Mucosa of stomach (tissue), 1 donor: ENCODE results near the gene SECISBP2L.
"Not testable (repeated sequence)": the region's sequence is repeated elsewhere in the genome, so short reads cannot be mapped to it uniquely, and the experiment has no call there.

Experiments used
- H3K27me3 ChIP-seq: one replicate; pipeline ENCODE4 v1.7.0; 2013; ENCODE audit warnings: mild to moderate bottlenecking, low read length; ENCODE audit not compliant: control insufficient read depth, insufficient read depth
- H3K36me3 ChIP-seq: one replicate; pipeline ENCODE4 v1.7.0; 2013; ENCODE audit warnings: low read length; ENCODE audit not compliant: control insufficient read depth, insufficient read depth
- H3K4me1 ChIP-seq: one replicate; pipeline ENCODE4 v1.7.0; 2013; ENCODE audit warnings: mild to moderate bottlenecking, low read length; ENCODE audit not compliant: control insufficient read depth, insufficient read depth
- H3K4me3 ChIP-seq: one replicate; pipeline ENCODE4 v1.7.0; 2013; ENCODE audit warnings: low read length
- H3K9ac ChIP-seq: one replicate; pipeline ENCODE4 v1.7.0; 2013; ENCODE audit warnings: mild to moderate bottlenecking, low read length, moderate library complexity
- H3K9me3 ChIP-seq: one replicate; pipeline ENCODE4 v1.7.0; 2013; ENCODE audit warnings: mild to moderate bottlenecking, low read length, moderate library complexity; ENCODE audit not compliant: control insufficient read depth
- donor health status: Pancreatic carcinoma.

SECISBP2L gene

DNA sequence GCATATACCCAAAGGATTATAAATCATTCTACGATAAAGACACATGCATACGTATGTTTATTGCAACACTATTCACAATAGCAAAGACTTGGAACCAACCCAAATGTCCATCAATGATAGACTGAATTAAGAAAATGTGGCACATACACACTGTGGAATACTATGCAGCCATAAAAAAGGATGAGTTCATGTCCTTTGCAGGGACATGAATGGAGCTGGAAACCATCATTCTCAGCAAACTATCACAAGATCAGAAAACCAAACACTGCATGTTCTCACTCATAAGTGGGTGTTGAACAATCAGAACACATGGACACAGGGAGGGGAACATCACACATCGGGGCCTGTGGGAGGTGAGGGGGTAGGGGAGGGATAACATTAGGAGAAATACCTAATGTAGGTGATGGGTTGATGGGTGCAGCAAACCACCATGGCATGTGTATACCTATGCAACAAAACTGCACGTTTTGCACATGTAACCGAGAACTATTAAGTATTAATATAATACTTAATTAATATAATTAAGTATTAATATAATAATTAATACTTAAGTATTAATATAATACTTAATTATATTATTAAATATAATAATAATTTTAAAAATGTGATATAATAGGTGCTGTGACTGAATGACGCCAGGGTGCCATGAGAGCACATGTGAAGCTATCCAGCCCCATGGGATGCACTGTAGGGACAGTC, 28.5 kb upstream of the SECISBP2L start:
- H3K4me3 ChIP-seq, H3K4me1 ChIP-seq, H3K27me3 ChIP-seq, H3K9ac ChIP-seq, H3K9me3 ChIP-seq, H3K36me3 ChIP-seq: not testable (repeated sequence)

DNA sequence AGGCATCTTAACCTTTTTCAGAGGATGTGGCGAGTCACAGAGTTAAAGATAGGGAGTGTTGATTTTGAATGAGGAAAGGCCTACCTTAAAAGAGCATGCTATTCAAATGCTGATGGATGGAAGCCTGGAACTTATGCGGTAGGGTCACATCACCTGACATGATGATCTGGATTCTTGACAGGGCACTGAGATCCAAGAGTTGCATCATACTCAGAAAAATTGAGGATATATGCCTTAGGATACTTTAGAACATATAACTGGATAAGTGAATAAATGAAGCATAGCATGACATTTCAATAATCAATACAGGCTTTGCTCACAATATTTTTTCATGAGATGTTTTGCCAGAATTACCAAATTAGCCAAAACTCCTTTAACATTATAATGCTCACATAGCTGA, 20.1 kb upstream of the SECISBP2L start:
- Histone ChIP-seq H3K4me1 (no peaks in the 10 kb centered on the region), H3K4me3 (no peak overlapping the region), H3K36me3 (no peaks in the 10 kb centered on the region), H3K9me3 (no peaks in the 10 kb centered on the region), H3K9ac (no peak overlapping the region), H3K27me3 (no peaks in the 10 kb centered on the region)

DNA sequence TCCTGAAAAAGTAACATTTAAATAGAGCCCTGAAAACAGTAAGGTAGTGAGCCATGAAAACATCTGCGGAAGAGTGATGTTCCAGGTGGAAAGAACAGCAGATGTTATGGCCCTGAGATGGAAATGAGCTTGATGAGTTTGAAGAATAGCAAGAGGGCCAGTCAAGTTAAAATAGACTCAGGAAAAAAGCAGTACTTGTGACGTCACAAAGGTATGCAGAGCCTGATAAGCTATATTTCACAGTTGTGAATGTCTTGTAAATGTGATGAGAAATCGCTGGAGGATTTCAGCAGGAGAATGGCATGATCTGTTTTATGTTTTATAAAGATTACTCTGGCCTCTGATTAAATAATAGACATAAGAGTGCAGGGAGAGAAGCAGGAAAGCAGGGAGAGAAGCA, 18.6 kb upstream of the SECISBP2L start:
- Histone ChIP-seq H3K27me3 (no peaks in the 10 kb centered on the region), H3K9me3 (no peaks in the 10 kb centered on the region), H3K4me1 (no peaks in the 10 kb centered on the region), H3K9ac (no peak overlapping the region), H3K4me3 (no peak overlapping the region), H3K36me3 (no peaks in the 10 kb centered on the region)

DNA sequence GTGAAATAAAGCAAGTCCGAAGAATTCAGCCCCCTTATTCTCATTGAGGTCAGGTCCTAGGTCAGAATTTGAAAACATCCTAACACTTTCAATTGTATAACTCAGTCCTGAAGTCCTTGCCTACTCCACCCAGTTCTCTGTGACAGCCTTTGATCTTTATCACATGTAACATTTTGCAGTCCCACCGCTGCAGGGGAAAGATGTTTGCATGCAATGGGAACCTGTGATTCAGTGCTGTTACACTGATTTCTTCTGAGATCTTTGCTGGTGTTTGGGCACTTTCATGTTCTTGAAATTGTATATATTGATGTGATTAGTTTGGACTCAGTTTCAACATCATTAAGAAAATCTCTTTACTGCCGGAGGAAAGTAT, 18.0 kb upstream of the SECISBP2L start:
- H3K4me3 ChIP-seq: no peak overlapping the region
- no peaks in the 10 kb centered on the region for H3K27me3 ChIP-seq
- H3K9me3 ChIP-seq: no peaks in the 10 kb centered on the region
- H3K4me1 ChIP-seq: no peaks in the 10 kb centered on the region
- no peak overlapping the region for H3K9ac ChIP-seq
- H3K36me3 ChIP-seq: no peaks in the 10 kb centered on the region

DNA sequence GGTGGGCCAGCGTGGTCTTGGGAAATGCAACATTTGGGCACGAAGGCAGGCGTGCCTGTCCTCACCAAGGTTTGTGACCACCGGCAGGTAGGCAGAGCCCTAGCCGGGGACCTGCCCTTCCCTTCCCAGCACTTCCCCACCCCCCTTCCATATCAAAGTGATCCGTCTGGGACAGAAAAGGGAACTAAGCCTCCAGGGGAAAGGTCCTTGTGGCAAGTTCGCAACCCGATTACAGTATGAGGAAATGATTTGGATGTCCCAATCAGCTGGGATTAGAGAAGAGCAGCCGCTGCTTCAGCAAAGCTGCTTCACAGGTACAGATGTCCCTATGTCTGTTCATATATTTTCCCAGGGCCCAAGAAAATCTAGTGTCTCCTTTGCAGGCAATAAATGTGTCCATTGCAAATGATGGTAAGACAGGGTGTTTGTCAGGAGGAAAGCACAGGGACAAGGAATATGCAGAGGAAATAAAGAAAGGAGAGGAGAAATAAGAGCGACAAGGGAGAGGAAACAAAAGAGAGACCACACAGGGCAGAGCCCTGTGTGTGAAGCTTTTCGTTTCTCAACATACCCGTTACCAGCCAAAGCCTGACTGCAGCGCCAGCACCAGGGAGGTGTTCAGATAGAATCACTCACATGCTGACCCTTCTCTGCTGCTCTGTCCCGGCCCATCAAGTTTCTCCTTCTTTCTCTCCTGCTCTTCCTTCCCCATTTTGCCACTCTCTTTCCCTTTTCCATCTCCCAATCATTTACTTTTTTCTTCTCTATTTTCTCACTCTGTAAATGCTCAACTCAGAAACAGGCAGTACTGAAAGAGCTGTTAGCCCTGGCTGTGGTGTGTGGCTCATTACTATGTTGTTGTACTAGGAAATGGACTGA, 17.4 kb upstream of the SECISBP2L start:
- Histone ChIP-seq H3K4me1 (no peaks in the 10 kb centered on the region), H3K36me3 (no peaks in the 10 kb centered on the region), H3K4me3 (no peak overlapping the region), H3K9ac (no peak overlapping the region), H3K9me3 (no peaks in the 10 kb centered on the region), H3K27me3 (no peaks in the 10 kb centered on the region)

DNA sequence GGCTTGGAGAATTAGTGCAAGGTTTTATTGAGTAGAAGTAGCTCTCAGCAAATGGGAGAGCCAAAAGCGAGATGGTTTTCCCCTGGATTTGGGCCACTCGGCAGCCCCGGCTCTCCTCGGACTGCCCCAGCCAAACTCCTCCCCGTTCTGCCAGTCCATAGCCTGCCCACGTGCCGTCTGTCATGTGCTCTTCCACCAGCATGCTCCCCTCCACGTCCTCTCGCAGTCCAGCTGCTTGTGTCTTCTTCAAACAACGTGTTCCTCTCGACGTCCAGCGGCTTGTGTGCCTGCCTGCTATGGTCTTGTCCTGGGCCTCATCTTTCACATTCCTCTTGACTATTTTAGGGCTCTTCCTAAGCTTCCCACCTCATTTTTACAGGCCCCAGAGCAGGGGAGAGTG, 16.7 kb upstream of the SECISBP2L start:
- Histone ChIP-seq H3K36me3 (no peaks in the 10 kb centered on the region), H3K27me3 (no peaks in the 10 kb centered on the region), H3K9me3 (no peaks in the 10 kb centered on the region), H3K9ac (no peak overlapping the region), H3K4me3 (no peak overlapping the region), H3K4me1 (no peaks in the 10 kb centered on the region)

DNA sequence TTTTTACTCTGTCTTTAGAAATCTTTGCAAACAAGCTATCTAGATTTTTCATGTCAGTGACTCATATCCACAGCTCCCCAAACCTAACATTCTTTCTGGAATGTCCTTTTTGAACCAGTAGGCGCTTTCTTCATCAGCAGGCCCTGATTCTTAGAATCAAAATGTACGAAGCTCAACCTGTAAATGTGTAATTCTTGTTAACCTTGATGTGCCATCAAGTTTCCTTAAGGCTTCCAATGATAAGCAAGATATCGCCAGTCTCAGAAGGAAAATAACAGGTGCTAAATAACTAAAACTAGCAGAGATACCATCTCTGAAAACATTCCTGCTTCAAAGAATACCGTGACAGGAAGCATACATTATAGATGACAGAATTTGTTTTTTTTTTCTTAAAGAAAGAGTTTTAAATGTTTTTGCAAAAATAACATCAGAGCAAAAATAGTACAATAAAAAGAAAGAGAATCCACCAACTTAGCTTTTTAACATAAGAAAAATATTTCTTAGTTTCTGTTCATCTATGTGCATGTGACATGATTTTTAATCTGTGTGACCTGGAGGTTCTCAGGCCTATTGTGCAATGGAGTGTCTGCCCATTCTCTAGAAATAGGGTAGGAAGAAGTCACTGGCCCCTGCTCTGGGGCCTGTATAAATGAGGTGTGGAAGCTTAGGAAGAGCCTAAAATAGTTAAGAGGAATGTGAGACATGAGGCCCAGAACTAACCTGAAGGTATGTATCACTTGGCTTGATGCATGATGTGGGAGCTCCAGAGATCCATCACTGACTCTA, 14.7 kb upstream of the SECISBP2L start:
- H3K27me3 ChIP-seq: no peaks in the 10 kb centered on the region
- H3K9me3 ChIP-seq: no peaks in the 10 kb centered on the region
- no peak overlapping the region for H3K9ac ChIP-seq
- H3K36me3 ChIP-seq: no peaks in the 10 kb centered on the region
- H3K4me3 ChIP-seq: no peak overlapping the region
- H3K4me1 ChIP-seq: no peaks in the 10 kb centered on the region

DNA sequence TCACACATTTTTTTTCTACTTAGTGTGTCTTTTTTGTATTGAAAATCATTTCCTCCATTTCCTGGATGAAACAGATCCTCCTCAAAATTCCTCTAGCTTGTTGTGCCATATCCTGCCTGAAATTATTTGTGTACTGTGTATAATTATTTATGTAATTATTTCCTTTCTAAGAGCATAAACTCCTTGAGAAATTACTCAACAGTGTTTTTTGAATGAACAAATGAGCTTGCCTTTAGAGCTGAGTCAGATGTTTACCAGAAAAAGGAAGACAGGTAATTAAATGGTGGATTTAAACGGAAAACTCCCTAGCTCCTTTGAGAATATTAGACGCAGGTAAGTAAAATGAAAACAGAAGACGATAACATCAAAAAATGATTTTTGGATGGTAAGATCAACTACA, 13.2 kb upstream of the SECISBP2L start:
- Histone ChIP-seq H3K4me3 (no peak overlapping the region), H3K9ac (no peak overlapping the region), H3K9me3 (no peaks in the 10 kb centered on the region), H3K27me3 (no peaks in the 10 kb centered on the region), H3K36me3 (no peaks in the 10 kb centered on the region), H3K4me1 (no peaks in the 10 kb centered on the region)

DNA sequence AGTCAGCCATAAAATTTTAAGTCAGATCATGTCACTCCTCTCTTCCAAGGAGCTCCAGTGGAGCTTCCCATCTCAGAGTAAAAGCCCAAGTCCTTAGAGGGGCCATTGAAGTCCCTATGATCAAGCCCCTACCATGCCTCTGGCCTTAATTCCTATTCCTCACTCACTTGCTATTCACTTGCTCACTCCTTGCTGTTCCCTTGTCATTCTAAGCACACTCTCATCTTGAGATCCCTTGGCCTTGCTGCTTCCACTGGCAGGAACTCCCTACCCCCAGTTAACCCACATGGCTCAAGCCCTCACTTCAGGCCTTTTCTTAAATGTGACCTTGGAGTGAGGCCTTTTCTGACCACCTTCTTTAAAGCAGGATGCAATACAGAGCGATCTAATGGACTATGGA, 12.3 kb upstream of the SECISBP2L start:
- H3K4me1 ChIP-seq: no peaks in the 10 kb centered on the region
- H3K36me3 ChIP-seq: no peaks in the 10 kb centered on the region
- H3K27me3 ChIP-seq: no peaks in the 10 kb centered on the region
- no peaks in the 10 kb centered on the region for H3K9me3 ChIP-seq
- no peak overlapping the region for H3K9ac ChIP-seq
- H3K4me3 ChIP-seq: no peak overlapping the region

DNA sequence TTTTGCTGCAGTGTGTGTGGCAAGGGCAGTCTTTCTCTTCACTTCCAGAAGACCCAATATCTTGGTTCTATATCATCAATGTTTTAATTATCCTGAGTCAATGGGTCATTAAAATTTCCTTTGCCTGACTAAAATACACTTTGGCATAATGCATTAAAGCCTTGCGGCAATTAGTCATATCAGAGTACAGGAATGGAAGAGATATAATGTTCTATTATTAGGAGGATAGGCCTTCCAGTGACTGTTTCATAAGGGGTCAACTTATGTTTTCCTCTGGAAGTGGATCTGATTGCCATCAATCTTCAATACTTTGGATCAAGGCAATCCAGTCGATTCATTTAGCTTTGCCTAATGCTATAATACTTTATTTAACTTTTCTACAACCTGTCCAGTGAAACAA, 9.4 kb upstream of the SECISBP2L start:
- H3K9me3 ChIP-seq: no peaks in the 10 kb centered on the region
- no peaks in the 10 kb centered on the region for H3K4me1 ChIP-seq
- no peaks in the 10 kb centered on the region for H3K36me3 ChIP-seq
- H3K27me3 ChIP-seq: no peaks in the 10 kb centered on the region
- H3K4me3 ChIP-seq: no peak overlapping the region
- no peak overlapping the region for H3K9ac ChIP-seq

DNA sequence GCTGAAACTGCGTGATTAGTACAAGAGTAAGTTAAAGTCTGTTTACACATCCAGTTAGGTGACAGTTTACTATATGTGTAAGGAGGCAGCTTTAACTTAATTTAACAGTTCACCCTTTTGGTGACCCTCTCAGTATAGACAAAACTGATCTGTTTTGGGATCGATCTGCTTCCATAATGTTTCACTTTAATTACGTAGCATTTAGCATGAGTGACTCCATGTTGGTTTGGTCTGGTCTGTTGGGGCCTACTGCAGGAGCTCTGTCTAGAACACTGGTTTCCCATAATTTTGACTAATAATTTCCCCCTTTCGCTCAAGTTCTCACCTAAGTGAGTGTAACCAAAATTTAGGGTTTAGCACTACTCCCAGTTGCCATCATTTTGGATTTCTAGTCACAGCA, 6.4 kb upstream of the SECISBP2L start:
- Histone ChIP-seq H3K9me3 (no peaks in the 10 kb centered on the region), H3K4me1 (no peaks in the 10 kb centered on the region), H3K9ac (no peak overlapping the region), H3K4me3 (no peak overlapping the region), H3K27me3 (no peaks in the 10 kb centered on the region), H3K36me3 (no peaks in the 10 kb centered on the region)

DNA sequence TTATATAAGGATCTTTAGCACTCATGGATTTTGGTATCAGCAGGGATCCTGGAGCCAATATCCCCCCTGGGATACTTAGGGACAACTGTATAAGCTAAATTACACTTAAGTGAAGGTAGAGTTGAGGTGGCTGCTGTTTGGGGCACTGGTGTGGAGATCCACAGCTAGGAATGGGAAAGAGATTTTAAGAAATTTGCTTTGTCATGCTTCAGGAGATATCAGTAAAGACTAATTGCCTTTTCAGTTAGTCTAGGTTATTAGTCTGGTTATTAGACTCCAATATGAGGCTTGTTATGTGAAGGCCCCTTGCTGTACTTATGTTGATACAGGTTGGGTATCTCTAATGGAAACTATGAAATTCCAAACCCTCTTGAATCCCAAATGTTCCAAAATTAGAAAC, 1.2 kb upstream of the SECISBP2L start:
- Histone ChIP-seq H3K9me3 (no peaks in the 10 kb centered on the region), H3K27me3 (no peaks in the 10 kb centered on the region), H3K4me1 (peaks cover 4% of the 10 kb centered on the region), H3K4me3 (no peak overlapping the region), H3K36me3 (no peaks in the 10 kb centered on the region), H3K9ac (no peak overlapping the region)
